NCI-H2227 treated with DMSO at 0.1 percent for 48 hours (cell line): ENCODE measurements around the gene APP.
A peak's percentile ranks its signal among the peaks of the same experiment; 100 is the strongest.

ENCODE experiments used
- DNase-seq: peaks from one replicate; lab custom pipeline; 2025; lab: John Stamatoyannopoulos, UW

The APP gene

GRCh38 chr21:25977068-25977611 lies 193.4 kb downstream of the APP start:
- no peak for DNase-seq

GRCh38 chr21:25974964-25975363 lies 195.6 kb downstream of the APP start:
- DNase-seq, result no peak

GRCh38 chr21:25970254-25970930 lies 200.2 kb downstream of the APP start:
- no peak for DNase-seq

GRCh38 chr21:25967901-25968438 lies 202.6 kb downstream of the APP start:
- no peak for DNase-seq

- no peak for DNase-seq
These were observed 203.2 kb downstream of the APP start for GRCh38 chr21:25967181-25967900.

GRCh38 chr21:25965951-25966707 lies 204.4 kb downstream of the APP start:
- DNase-seq, result no peak

- DNase-seq, result no peak
These were observed 205.6 kb downstream of the APP start for GRCh38 chr21:25964926-25965325.

- DNase-seq, result no peak
These were observed 206.6 kb downstream of the APP start for GRCh38 chr21:25964015-25964414.

GRCh38 chr21:25963181-25963580 lies 207.4 kb downstream of the APP start:
- DNase-seq, result peak; percentile 22

- DNase-seq, result no peak
These were observed 209.5 kb downstream of the APP start for GRCh38 chr21:25961042-25961441.

GRCh38 chr21:25960402-25960801 lies 210.2 kb downstream of the APP start:
- no peak for DNase-seq

GRCh38 chr21:25959799-25960198 lies 210.8 kb downstream of the APP start:
- DNase-seq, result no peak

- DNase-seq, result no peak
These were observed 213.4 kb downstream of the APP start for GRCh38 chr21:25956993-25957714.

- no peak for DNase-seq
These were observed 214.9 kb downstream of the APP start for GRCh38 chr21:25955646-25956045.

GRCh38 chr21:25953659-25954058 lies 216.9 kb downstream of the APP start:
- no peak for DNase-seq

GRCh38 chr21:25953196-25953595 lies 217.4 kb downstream of the APP start:
- DNase-seq, result no peak

GRCh38 chr21:25952306-25952705 lies 218.3 kb downstream of the APP start:
- DNase-seq, result no peak

- DNase-seq, result no peak
These were observed 220.9 kb downstream of the APP start for GRCh38 chr21:25949701-25950100.

GRCh38 chr21:25944672-25945213 lies 225.8 kb downstream of the APP start:
- no peak for DNase-seq

- DNase-seq, result no peak
These were observed 226.5 kb downstream of the APP start for GRCh38 chr21:25944082-25944481.

GRCh38 chr21:25942135-25942534 lies 228.4 kb downstream of the APP start:
- no peak for DNase-seq

- DNase-seq, result no peak
These were observed 231.2 kb downstream of the APP start for GRCh38 chr21:25939396-25939761.
